Activated CD8-positive, alpha-beta memory T cell treated with anti-CD3 and anti-CD28 coated beads, Interleukin-2, amount 50 U/mL, for 1 hour (primary cell): ENCODE results near the gene CD40.
"Not testable (repeated sequence)": the region's sequence is repeated elsewhere in the genome, so short reads cannot be mapped to it uniquely, and the experiment has no call there.

Source experiments
- DNase-seq: peaks from one replicate; pipeline ENCODE4 v3.0.0-alpha.2; 2020; ENCODE audit errors: extremely low read depth

CD40 gene

DNA sequence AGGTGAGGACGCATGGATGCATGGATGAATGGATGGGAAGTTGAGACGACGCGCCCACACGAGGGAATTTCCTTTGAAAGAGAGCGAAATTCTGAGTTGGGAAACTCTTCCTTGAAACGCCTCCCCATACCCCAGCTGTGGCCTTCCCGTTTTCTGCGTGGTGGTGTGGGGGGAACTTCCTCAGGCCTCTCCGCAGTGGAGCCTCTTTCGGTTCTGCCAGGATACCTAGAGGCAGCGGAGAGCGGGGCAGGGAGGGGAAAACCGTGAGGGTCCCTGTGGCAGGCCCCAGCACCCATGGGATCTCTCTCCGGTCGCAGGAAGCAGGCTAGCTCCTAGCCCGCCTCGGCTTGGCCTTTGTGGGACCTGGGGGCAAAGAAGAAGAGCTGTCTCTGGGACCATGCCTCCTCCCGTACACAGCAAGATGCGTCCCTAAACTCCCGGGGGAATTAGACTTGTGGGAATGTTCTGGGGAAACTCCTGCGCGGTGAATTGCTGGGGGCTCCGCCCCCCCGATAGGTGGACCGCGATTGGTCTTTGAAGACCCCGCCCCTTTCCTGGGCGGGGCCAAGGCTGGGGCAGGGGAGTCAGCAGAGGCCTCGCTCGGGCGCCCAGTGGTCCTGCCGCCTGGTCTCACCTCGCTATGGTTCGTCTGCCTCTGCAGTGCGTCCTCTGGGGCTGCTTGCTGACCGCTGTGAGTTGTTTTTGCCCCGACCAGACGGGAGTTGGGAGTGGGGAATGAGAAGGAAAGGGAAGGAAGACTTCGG is at the start of gene CD40:
Gene CD40, plus strand, starts transcription at position 611 of the 764 bp plus-strand sequence. Its CDS starts 30 bp downstream, at position 641.
- peak; percentile 17 for DNase-seq

DNA sequence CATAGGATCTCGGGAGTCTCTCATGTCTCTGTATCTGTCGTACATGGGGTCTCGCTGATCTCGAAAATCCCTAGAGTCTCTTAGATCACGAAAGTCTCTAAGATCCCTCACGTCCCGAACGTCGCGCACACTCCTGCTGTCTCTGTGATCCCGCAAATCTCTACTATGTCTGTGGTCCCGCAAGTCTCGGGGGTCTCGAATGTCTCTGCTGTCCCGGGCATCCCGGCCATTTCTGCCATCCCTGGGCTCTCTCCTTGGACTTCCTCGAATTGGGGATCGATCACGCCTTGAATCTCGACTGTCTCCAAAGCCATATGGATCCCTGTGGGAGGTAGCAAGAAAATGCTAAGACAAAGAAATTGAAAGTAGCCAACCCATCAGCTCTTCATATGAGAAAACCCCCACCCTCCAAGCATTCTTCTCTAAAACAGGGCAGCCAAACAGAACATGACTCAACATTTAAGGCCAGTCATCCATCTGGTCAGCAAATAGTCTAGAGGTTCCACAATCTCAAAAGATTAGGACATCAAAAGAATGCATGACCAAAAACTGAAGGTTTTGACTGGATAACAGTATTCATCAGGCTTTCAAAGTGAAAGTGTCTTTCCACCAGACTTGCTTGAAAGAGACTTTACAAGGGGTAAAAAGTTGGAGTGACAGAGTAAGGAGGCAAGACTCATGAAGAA is 47.8 kb upstream of the CD40 start:
- no peak for DNase-seq

DNA sequence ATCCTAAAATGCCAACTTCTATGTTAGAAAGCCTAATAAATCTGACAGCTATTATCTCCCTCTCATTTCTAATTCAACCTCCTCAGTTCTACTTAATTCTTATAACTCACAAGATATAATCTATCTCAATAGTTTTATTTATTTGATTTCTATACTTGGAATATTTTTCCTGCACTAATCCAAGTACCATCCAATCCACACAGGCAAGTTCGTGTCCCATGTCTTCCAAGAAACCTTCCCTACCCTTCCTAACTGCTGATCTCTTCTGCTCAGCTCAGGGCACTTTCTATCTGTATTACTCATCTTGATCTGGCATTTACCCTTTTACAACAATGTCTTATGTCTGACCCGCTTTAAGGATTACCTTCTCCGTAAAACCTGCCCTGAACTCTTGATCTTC is 46.5 kb upstream of the CD40 start:
- no peak for DNase-seq

DNA sequence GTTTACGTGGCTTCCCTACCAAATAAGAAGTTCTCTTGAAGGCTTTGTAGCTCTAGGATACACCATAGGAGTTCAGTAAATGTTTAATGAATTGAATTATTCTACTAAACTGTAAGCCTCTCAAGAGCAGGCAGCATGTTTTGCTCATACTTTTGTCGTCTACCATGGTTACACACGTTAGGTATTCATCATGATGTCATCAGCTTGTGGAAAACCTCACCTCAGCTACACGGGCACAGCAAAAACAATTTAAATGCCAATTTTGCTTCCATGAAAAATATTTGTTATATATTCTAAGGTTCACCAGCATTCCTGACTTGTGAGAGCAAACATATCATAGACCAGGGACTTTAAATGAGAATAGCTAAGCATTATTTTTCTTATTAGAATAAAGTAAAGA is 45.1 kb upstream of the CD40 start:
- no peak for DNase-seq

DNA sequence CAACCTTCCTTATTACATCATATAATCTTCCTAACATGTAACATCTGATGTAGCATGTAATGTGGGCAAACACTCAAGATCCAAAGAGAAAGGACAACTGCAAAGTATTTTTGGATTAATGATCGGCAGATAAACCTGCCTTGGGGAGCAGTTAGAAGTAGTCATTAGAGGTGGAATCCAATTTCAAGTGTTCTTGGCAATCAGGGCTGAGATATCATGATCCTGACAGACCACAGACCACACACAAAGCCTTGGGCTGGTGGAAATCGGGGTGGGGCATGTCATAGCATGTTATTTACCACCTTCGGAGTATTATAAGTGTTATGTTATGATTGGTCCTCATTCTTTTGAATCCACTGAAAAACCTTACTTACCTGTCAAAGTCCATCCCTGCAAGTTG is 44.7 kb upstream of the CD40 start:
- DNase-seq = no peak

DNA sequence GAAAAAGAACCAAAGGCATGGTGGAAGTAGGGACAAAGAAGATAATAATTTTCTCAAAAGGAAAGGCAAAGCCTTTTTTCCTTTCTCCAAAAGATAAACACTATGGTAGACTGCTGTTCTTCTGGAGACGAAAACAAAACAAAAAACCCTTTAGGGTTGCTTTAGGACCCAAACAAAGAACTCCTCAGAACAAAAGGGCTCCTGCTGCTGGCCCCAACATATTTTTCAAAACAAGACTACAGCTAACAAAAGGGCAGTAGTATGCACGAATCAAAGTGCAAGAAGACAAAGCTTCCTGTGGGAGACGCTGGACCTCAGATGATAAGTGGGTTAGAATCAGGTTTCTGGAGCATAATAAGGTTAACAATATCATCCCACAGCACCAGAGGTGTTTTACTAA is 44.1 kb upstream of the CD40 start:
- no peak for DNase-seq

DNA sequence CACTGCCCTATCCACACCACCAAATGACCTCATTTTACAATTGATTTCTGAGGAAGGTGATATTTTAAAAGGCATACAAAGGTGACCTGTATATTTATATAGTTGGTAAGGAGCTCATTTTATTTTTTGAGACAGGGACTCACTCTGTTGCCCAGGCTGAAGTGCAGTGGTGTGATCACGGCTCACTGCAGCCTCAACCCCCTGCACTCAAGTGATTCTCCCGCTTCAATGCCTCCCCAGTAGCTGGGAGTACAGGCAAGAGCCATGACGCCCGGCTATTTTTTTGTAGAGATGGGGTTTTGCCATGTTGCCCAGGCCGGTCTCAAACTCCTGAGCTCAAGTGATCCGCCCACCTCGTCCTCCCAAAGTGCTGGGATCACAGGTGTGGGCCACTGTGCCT is 41.3 kb upstream of the CD40 start:
- DNase-seq = no peak

DNA sequence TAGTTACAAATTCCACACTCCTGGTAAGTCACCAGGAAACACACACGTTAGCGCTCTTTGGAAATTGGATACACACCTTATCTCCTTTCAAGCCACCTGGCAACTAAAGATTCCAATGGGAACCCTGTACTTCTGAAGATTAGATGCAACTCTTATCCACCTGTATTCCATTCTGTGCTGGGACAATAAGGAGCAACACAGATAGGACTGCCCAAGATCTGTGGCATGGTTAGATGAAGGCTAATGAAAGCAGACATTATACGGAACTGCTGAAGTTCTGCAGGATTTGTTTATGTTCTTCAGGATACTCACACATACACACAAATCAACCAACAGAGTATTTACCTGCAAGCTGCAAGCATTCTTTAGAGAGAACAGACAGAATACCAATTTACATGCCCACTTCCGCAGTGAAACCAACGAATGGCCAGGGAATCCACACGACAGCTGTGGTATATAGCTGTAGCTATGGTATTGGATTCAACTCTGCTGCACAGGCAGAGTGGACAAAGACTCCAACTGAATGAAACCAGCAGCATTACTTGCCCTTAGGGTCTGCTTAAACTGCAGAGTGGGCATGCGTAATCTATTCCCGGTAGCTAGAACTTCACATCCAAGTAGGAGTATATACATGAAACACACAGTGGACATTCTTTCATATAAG is 40.3 kb upstream of the CD40 start:
- no peak for DNase-seq

DNA sequence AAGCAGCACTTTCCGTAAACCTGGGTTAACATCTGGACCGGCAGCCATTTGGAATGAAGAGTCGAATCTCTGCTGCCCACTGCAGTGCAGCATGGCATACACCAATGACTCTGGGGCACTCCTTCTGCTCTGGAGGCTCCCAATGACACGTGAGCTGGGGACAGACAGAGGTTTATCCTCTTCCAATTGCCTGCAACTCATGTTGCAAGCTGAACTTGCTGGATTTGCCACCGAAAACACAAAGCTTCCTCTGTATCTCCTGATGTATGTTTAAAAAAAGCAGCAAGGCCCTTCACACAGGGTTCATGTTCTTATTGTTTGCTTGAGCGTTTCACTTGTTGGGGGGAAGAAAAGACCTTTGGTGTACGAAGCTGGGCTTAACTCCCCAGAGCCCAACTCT is 39.2 kb upstream of the CD40 start:
- no peak for DNase-seq

DNA sequence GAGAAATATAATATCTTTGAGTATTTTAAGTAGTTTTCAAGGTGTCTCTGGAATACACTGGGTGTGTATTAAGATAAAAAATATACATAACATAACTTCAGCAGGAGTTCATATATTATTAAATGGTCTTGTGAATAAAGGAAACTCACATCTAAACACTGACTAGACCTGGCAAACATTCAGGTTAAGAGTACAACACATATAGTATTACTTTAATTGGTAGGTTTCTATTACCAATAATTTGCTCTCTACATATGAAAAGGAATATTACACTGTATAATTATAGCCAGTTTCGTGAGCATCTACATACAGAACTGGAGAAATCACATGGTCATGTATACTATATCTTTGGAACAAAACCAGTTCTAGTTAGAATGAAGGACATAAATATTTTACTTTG is 37.0 kb upstream of the CD40 start:
- DNase-seq = no peak

DNA sequence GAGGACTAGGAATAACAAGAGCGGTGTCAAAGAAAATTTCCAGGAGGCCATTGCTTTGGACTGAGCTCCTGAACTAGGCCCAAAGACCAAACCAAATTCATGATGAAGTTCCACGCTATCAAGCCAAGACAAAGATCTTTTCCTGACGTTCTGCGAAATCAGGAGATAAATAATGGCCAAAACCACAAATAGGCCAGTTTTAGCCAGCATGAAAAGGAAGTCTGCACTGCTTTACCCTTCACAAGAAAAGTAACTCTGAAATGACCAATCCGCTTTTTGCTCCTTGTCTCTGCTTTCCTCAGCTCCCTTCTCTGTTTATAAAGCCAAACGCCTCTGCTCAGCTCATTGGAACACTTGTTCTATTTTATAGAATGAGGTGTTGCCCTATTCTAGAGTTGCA is 35.0 kb upstream of the CD40 start:
- DNase-seq = no peak

DNA sequence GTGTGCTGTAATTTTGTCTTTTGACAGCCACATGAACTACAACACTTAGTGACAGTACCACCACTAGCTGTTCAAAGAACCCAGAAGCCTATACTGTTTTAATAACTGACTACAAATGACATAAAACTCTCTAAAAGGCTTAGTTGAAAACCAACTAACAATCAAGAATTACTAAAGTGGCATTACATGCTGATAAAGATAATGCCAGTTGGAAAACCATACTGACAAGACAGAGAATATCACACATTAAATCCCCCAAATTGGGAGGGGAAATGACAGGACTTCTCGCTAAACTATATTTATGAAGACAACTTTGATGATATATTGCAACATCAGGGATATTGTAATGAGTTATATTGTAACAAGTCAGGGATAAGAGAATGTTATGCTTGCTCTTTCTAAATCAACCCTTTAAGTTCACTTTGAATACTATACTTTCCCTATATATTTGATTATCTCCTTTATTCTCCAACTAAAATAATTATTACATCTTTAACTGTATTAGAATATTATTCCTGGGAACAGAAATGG is 34.5 kb upstream of the CD40 start:
- DNase-seq = no peak

DNA sequence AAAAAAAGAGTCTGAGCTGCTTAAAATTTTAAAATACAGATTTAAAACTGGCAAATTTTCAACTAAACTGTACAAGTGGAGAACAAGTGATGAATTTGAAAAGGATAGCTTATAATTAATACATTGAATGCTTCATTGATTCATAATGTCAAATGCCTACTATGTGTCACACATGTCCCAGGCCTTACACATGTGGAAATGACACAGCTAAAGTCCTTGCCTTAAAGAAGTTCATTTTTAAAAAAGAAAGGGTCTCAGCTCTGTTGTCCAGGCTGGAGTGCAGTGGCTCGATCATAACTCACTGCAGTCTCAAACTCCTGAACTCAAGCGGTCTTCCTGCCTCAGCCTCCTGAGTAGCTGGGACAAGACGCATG is 33.3 kb upstream of the CD40 start:
- DNase-seq = no peak

DNA sequence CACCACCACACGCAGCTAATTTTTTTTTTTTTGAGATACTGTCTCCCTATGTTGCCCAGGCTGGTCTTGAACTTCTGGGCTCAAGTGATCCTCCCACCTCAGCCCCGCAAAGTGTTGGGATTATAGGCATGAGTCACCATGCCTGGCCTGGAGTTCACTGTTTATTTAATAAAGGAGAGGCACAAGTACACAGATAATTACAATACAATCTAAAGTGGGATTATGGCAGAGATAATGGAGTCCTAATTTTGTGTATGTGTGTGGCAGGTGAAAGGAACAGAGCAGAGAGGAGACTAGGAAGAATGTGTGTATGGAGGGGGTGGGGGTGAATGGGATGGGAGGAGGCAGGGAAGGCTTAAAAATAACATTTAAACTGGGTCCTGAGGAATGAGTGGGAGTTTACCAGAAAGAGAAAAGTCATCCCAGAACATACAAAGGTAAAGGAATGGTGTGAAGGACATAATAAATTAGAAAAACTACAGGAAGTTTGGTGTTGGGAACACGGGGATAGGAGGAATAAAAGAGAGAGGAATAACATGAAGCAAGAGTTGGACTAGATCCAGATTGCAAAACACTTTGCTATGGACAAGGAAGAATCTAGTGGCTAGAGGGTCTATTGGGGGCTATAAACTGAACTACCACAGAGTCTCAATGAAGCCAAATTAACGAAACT is 32.8 kb upstream of the CD40 start:
- DNase-seq = no peak

DNA sequence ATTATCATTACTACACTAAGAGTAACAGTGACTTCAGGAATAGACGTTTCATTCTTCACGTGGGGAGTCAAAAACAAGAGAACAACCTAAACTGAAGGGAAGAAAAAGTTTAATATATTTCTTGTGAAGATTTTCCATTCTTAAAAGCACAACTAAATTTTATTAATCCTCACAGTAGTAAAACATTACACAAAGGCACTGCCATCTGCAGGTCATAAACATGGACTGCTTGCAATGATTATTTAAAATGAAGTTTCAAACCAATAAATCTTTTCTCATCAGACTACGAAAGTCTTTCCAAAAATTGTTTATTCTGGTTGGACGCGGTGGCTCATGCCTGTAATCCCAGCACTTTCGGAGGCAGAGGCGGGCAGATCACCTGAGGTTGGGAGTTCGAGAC is 31.0 kb upstream of the CD40 start:
- no peak for DNase-seq

DNA sequence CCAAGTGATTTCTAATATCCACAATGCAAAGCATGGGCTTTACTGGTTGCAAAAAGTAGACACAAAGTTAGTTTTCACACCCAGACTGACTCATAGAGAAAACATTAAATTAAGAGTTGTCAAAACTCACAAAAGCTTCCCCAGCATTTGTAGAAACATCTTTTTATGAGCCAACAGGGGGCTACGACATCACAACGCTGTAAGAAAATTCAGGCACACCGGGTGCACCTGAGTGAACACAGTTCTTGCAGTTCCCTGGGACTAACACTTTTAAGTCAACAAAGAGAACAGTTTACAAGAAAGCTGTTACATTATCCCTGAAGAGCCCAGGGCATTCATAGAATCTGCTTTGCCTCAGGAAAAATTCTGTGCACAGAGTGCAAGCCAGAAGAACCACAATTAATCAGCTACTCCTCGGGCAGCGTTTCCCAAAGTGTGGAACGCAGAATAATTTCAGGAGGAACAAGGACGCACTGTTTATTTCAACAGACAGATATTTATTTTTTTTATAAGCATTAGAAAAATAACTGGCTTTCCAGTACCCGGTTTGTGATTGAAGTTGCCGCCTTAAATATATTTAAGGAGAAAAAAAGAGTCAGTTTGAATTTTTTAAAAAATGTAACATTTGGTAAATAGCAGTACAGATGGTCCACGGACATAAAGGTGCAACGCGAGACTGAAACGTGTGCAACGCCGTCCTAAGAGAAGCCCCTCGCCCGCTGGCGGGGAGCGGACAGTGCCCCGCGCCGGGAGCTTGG is 29.5 kb upstream of the CD40 start:
- DNase-seq = no peak

DNA sequence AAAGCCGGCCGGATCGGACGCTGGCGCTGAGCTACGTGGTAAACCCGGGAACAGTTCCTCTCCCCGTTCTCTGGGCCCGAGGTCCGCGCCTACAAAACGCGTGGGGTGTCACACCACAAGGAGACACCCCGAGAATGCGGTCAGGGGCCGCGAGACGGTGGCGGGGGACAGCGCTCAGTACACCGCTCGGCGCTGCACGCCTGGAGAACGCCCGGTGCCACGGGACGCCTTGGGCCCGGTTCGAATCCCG is 29.0 kb upstream of the CD40 start:
- no peak for DNase-seq

DNA sequence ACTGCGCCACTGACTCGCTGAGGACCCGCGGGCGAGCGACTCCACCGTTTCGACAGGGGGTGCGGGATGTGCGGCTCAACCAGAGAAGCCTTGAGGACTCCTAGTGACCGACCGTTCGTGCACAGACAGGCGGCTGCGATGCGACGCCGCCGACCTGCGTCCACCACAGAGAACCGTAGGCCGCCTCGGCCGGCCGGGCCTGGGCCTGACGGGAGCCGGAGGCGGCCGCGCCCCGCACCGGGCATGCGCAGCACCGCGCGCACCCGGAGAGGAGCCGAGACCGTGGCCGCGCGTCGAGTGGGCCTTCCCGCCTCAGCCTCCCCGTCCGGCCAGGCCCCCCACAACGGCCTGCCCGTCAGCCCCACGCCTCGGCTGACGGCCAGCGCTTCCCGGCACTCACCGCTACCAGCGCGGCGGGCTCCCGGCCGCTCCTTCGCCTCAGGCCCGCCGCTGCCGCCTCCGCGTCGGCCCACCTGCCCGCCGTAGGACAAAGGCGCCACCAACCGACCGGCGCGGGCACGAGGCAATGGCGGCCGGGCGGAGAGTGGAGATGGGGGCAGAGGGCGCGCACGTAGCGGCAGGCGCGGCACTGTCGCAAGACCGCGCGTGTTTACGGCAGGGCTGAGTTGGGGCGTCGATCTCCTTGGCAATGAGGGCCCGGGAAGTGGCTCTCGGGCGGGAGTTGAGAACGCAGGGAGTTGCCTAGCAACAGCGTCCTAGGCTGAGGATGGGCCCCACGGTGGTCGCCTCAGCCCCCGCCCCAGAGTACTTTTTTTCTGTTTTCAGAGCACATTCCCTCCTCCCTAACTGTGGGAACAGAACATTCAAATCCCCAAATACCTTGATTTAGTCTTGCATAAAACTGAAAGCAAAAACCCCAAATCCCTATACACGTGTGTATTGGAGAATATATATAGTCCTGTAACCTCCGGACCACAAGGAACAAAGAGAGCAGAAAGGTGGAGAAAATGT is 28.4 kb upstream of the CD40 start, which contains the start of gene NCOA5:
Gene NCOA5, minus strand, starts transcription at position 546 of the 972 bp plus-strand sequence. CDS start 10,538 bp downstream, outside the sequence.
- DNase-seq = peak; percentile 82

DNA sequence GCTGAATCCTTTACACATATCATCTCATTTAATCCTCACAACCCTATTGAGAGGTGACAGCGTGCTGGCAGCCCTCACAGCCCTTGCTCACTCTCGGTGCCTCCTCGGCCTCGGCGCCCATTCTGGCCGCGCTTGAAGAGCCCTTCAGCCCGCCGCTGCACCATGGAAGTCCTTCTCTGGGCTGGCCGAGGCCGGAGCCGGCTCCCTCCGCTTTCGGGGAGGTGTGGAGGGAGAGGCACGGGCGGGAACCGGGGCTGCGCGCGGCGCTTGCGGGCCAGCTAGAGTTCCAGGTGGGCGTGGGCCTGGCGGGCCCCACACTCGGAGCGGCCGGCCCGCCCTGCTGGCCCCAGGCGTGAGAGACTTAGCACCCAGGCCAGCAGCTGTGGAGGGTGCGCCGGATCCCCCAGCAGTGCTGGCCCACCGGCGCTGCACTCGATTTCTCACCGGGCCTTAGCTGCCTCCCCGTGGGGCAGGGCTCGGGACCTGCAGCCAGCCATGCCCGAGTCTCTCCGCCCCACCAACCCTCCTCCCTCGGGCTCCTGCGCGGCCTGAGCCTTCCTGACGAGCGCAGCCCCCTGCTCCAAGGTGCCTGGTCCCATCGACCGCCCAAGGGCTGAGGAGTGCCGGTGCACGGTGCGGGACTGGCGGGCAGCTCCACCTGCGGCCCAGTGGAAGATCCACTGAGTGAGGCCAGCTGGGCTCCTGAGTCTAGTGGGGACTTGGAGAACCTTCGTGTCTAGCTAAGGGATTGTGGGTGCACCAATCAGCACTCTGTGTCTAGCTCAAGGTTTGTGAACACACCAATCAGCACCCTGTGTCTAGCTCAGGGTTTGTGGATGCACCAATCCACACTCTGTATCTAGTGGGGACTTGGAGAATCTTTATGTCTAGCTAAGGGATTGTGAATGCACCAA is 26.2 kb upstream of the CD40 start:
- DNase-seq = not testable (repeated sequence)
